ENCODE data around the gene PDSS1. TPM values are rescaled to one million over a fixed set of nuclear protein-coding genes. Genes with fewer than 3 reads are reported as not detected.

Gene PDSS1
- total and polyA plus RNA-seq, 2 of the 4 experiments (the other 2 are of a cell fraction) = 9.7 to 13.2 TPM

GRCh38 chr10:26730552-26730951 is 33.1 kb downstream of the PDSS1 start:
- H4K8ac ChIP-seq (ENCODE audit: low read depth in 2 of 2, low read length in 2 of 2) = no peak overlapping the region
- no peak overlapping the region for H2BK5ac ChIP-seq (ENCODE audit: low read depth, low read length, poor library complexity, severe bottlenecking)
- no peak for ATAC-seq (ENCODE audit: low read depth)
- intact Hi-C loops (cut with micrococcal nuclease) = no loop called here
- H3K27me3 ChIP-seq (ENCODE audit: control insufficient read depth, insufficient read depth, low read length) = no peaks in the 10 kb centered on the region
- in situ Hi-C loops (cut with MboI; ENCODE audit: low sequenced_read_pairs) = loop anchor here (5.0 kb wide), 1 partner anchor 147 kb away; no protein-coding TSS in a partner anchor
- no peaks in the 10 kb centered on the region for H3K79me1 ChIP-seq (ENCODE audit: low read depth in 1 of 2, low read length in 2 of 2)
- H4K91ac ChIP-seq (ENCODE audit: insufficient read depth, low read depth, low read length) = no peak overlapping the region
- H3K56ac ChIP-seq (ENCODE audit: extremely low read depth, insufficient read depth, low read length) = no peak overlapping the region
- no peak overlapping the region for H3K14ac ChIP-seq (replicated peaks; ENCODE audit: low read depth, low read length)
- no peaks in the 10 kb centered on the region; the same call in 1 of the 2 replicates for H4K20me1 ChIP-seq (ENCODE audit: insufficient read depth, low read length)
- H4K5ac ChIP-seq (ENCODE audit: low read depth, low read length) = no peak overlapping the region
- no peak overlapping the region for H3K4me3 ChIP-seq (ENCODE audit: insufficient read depth, low read depth, low read length)
- dilution Hi-C loops (cut with HindIII; ENCODE audit: low sequenced_read_pairs, unreplicated experiment) = no loop called here
- no CpG with 5 or more reads among the region's 2 CpGs for WGBS, 2 experiments (ENCODE audit: extremely low coverage in 2 of 2, insufficient read length in 1 of 2)
- no peak overlapping the region for H2AK9ac ChIP-seq (replicated peaks; ENCODE audit: low read depth, low read length, poor library complexity)
- ChIA-PET CTCF (interaction anchor here (1.0 kb wide), 1 partner anchor 45 kb away, joined by 3 read pairs; no protein-coding TSS in a partner anchor), POLR2A (ENCODE audit: unreplicated experiment) (interaction anchor here (0.6 kb wide), 1 partner anchor 51 kb away, joined by 3 read pairs; no protein-coding TSS in a partner anchor)
- H3K23ac ChIP-seq (ENCODE audit: low read depth, low read length) = no peak overlapping the region
- no peak overlapping the region for H2AFZ ChIP-seq (replicated peaks; ENCODE audit: low read length, poor library complexity)
- no peak overlapping the region for H2BK20ac ChIP-seq (ENCODE audit: low read depth, low read length)
- H3K4me1 ChIP-seq (ENCODE audit: control insufficient read depth, insufficient read depth, low read length) = no peaks in the 10 kb centered on the region
- no peak overlapping the region for H2BK120ac ChIP-seq (ENCODE audit: low read depth, low read length)
- no peak for DNase-seq
- H2BK15ac ChIP-seq (ENCODE audit: low read depth, low read length) = no peak overlapping the region
- no peak overlapping the region for H2AK5ac ChIP-seq (ENCODE audit: low read depth, low read length)
- no TSS peak for BruUV-seq (replicated peaks)
- H3K4ac ChIP-seq (ENCODE audit: low read depth, low read length) = no peak overlapping the region
- no peak overlapping the region for H3K4me2 ChIP-seq (ENCODE audit: low read depth, low read length)
- no peak overlapping the region for H3K27ac ChIP-seq (ENCODE audit: insufficient read depth, low read length)
- H3K9ac ChIP-seq (ENCODE audit: low read depth, low read length) = no peak overlapping the region
- H3K18ac ChIP-seq (ENCODE audit: low read depth, low read length) = no peak overlapping the region
- no peaks in the 10 kb centered on the region; the same call in 1 of the 2 replicates for H3K9me1 ChIP-seq (ENCODE audit: insufficient read depth, low read length)
- no peaks in the 10 kb centered on the region for H3K9me3 ChIP-seq (ENCODE audit: control insufficient read depth, insufficient read depth, low read length)
- TF ChIP-seq CHD1 (IDR thresholded peaks at IDR 0.05; ENCODE audit: low read depth, low read length) = no peak
- TF ChIP-seq RCOR1 (IDR thresholded peaks at IDR 0.05; ENCODE audit: insufficient replicate concordance, low read length) = no peak
- no peak for TF ChIP-seq SMC3 (IDR thresholded peaks at IDR 0.05; ENCODE audit: low read depth, low read length)
- TF ChIP-seq BHLHE40 (IDR thresholded peaks at IDR 0.05; ENCODE audit: low read depth, low read length) = no peak
- TF ChIP-seq FOS (IDR thresholded peaks at IDR 0.05; ENCODE audit: low read depth, low read length) = no peak
- TF ChIP-seq RFX5 (IDR thresholded peaks at IDR 0.05; ENCODE audit: low read depth, low read length) = no peak
- no peak for TF ChIP-seq MAFK (IDR thresholded peaks at IDR 0.05; ENCODE audit: low read depth, low read length)
- no peak for TF ChIP-seq NFE2L2 (IDR thresholded peaks at IDR 0.05; ENCODE audit: low read depth, low read length)
- H3K36me3 ChIP-seq (ENCODE audit: control insufficient read depth, insufficient read depth, low read length) = peaks cover 21% of the 10 kb centered on the region
